Loucy (cell line): ENCODE data around the gene MOGAT3.

Source experiments
- H2AFZ ChIP-seq: fragments of 200-600 bp; sonication (generic); 2 replicates; pipeline ENCODE4 v1.6.0; 2016; ENCODE audit warnings: antibody characterized with exemption, mild to moderate bottlenecking, low read length, moderate library complexity
- H3F3A ChIP-seq: fragments of 200-600 bp; 2 replicates; pipeline ENCODE4 v1.6.0; 2016; ENCODE audit warnings: antibody characterized with exemption, low read depth, mild to moderate bottlenecking
- H3K27me3 ChIP-seq: fragments of 200-600 bp; sonication (generic); 2 replicates; pipeline ENCODE4 v1.6.1; 2014; ENCODE audit warnings: low read length, mild to moderate bottlenecking; ENCODE audit not compliant: insufficient read depth, poor library complexity, severe bottlenecking
- H3K36me3 ChIP-seq: fragments of 200-600 bp; sonication (generic); 2 replicates; pipeline ENCODE4 v1.6.1; 2016; ENCODE audit warnings: low read length; ENCODE audit not compliant: insufficient read depth
- H3K4me1 ChIP-seq: fragments of 200-600 bp; sonication (generic); 2 replicates; pipeline ENCODE4 v1.5.1; 2014; ENCODE audit warnings: low read length, mild to moderate bottlenecking; ENCODE audit not compliant: insufficient read depth, poor library complexity, severe bottlenecking
- H3K4me2 ChIP-seq: fragments of 200-600 bp; sonication (generic); 2 replicates; pipeline ENCODE4 v1.6.0; 2014; ENCODE audit warnings: antibody characterized with exemption, low read length, low read depth, mild to moderate bottlenecking; ENCODE audit not compliant: poor library complexity, severe bottlenecking
- H3K4me3 ChIP-seq: fragments of 200-600 bp; sonication (generic); 2 replicates; pipeline ENCODE4 v1.5.1; 2014; ENCODE audit warnings: low read length, mild to moderate bottlenecking, mixed read lengths; ENCODE audit not compliant: poor library complexity, severe bottlenecking
- H3K79me2 ChIP-seq: fragments of 200-600 bp; sonication (generic); 2 replicates; pipeline ENCODE4 v1.6.1; 2014; ENCODE audit warnings: low read length; ENCODE audit not compliant: insufficient read depth
- H3K9ac ChIP-seq: fragments of 200-600 bp; sonication (generic); 2 replicates; pipeline ENCODE4 v1.6.0; 2014; ENCODE audit warnings: mild to moderate bottlenecking, low read depth, low read length, moderate library complexity; ENCODE audit not compliant: poor library complexity, severe bottlenecking
- H3K9me2 ChIP-seq: fragments of 200-600 bp; sonication (generic); replicated peaks from 2 replicates; pipeline ENCODE4 v1.6.1; 2016; ENCODE audit warnings: low read depth, low read length, mixed read lengths
- H3K9me3 ChIP-seq: fragments of 200-600 bp; sonication (generic); 2 replicates; pipeline ENCODE4 v1.6.1; 2014; ENCODE audit warnings: mild to moderate bottlenecking, antibody characterized with exemption, low read length, low read depth; ENCODE audit not compliant: insufficient read depth
- H4K20me1 ChIP-seq: fragments of 200-600 bp; sonication (generic); 2 replicates; pipeline ENCODE4 v1.6.0; 2014; ENCODE audit warnings: antibody characterized with exemption, low read length, mild to moderate bottlenecking; ENCODE audit not compliant: insufficient read depth, poor library complexity, severe bottlenecking
- CTCF ChIP-seq: fragments of 200-600 bp; sonication (generic); conservative IDR thresholded peaks from 2 replicates; pipeline ENCODE4 v1.5.1; 2014; ENCODE audit warnings: mild to moderate bottlenecking, antibody characterized with exemption, low read length
- EZH2phosphoT487 ChIP-seq: fragments of 200-600 bp; IDR thresholded peaks from 2 replicates; pipeline ENCODE4 v1.6.1; 2018; ENCODE audit warnings: antibody characterized with exemption, mild to moderate bottlenecking, moderate library complexity, borderline replicate concordance

MOGAT3 gene

GRCh38 chr7:101156277-101156676, 44.6 kb downstream of the MOGAT3 start:
- H3K4me2 ChIP-seq, result no peak overlapping the region
- no peaks in the 10 kb centered on the region for H3K9me2 ChIP-seq
- H3K9me3 ChIP-seq, result no peaks in the 10 kb centered on the region
- no peak for TF ChIP-seq EZH2phosphoT487
- peak; percentile 38 for TF ChIP-seq CTCF
- H3K27me3 ChIP-seq, result no peaks in the 10 kb centered on the region
- H3F3A ChIP-seq, result no peaks in the 10 kb centered on the region
- H3K4me1 ChIP-seq, result peaks cover 7% of the 10 kb centered on the region
- H3K79me2 ChIP-seq, result peaks cover 15% of the 10 kb centered on the region
- H3K9ac ChIP-seq, result peak overlapping the region; percentile 96
- peaks cover 6% of the 10 kb centered on the region for H4K20me1 ChIP-seq
- H3K36me3 ChIP-seq, result no peaks in the 10 kb centered on the region
- no peak overlapping the region for H3K4me3 ChIP-seq
- H2AFZ ChIP-seq, result no peak overlapping the region

- Histone ChIP-seq H3K4me3 (peak overlapping the region; percentile 88), H4K20me1 (peaks cover 6% of the 10 kb centered on the region), H2AFZ (no peak overlapping the region), H3K36me3 (no peaks in the 10 kb centered on the region), H3K4me2 (peak overlapping the region; percentile 95), H3K9me2 (no peaks in the 10 kb centered on the region), H3K27me3 (no peaks in the 10 kb centered on the region), H3K79me2 (peaks cover 15% of the 10 kb centered on the region), H3K9me3 (no peaks in the 10 kb centered on the region), H3F3A (no peaks in the 10 kb centered on the region), H3K4me1 (peaks cover 7% of the 10 kb centered on the region), H3K9ac (peak overlapping the region; percentile 96)
- no peak for TF ChIP-seq EZH2phosphoT487
- no peak for TF ChIP-seq CTCF
Measured at GRCh38 chr7:101155303-101155702, 45.5 kb downstream of the MOGAT3 start.

- no peak for TF ChIP-seq CTCF
- no peak for TF ChIP-seq EZH2phosphoT487
- Histone ChIP-seq H3K4me1 (peaks cover 7% of the 10 kb centered on the region), H3K9me2 (no peaks in the 10 kb centered on the region), H3K27me3 (no peaks in the 10 kb centered on the region), H3K36me3 (no peaks in the 10 kb centered on the region), H3K4me3 (peak overlapping the region; percentile 88), H3K4me2 (peak overlapping the region; percentile 95), H4K20me1 (peaks cover 6% of the 10 kb centered on the region), H3K9me3 (no peaks in the 10 kb centered on the region), H2AFZ (peak overlapping the region; percentile 68), H3K9ac (peak overlapping the region; percentile 96), H3F3A (no peaks in the 10 kb centered on the region), H3K79me2 (peaks cover 15% of the 10 kb centered on the region)
Measured at GRCh38 chr7:101154693-101155102, 46.1 kb downstream of the MOGAT3 start.
